ENCODE results near the gene FNBP1. TPM values are rescaled to one million over a fixed set of nuclear protein-coding genes. Genes with fewer than 3 reads are reported as not detected.
"Not testable (repeated sequence)": the region's sequence is repeated elsewhere in the genome, so short reads cannot be mapped to it uniquely, and the experiment has no call there.

Gene FNBP1
- total RNA-seq, 1 experiment from 2014 or later: 53.6 TPM

- DNase-seq (ENCODE audit: low read depth, low spot score): no peak
- in situ Hi-C loops (cut with HindIII; ENCODE audit: low pct_unique_long_range_greater_than_20kb, low sequenced_read_pairs): no loop called here
- ChIA-PET CTCF (no interaction called here), POLR2A (no interaction called here)
- H3K4me3 ChIP-seq (ENCODE audit: low read depth in 2 of 2, low read length in 2 of 2): no peak overlapping the region
- no TSS peak for BruUV-seq (replicated peaks)
- no peak for TF ChIP-seq REST (IDR thresholded peaks at IDR 0.05; ENCODE audit: insufficient read depth in 1 of 2, low read depth in 2 of 2, low read length in 1 of 2)
- no peaks in the 10 kb centered on the region for H3K36me3 ChIP-seq (ENCODE audit: control insufficient read depth, insufficient read depth, low read length)
- H3K4me1 ChIP-seq (ENCODE audit: control insufficient read depth, insufficient read depth, low read length): no peaks in the 10 kb centered on the region
- H3K27me3 ChIP-seq (ENCODE audit: control insufficient read depth, insufficient read depth, low read length): no peaks in the 10 kb centered on the region
- ATAC-seq: no peak
- intact Hi-C loops (cut with micrococcal nuclease; ENCODE audit: unreplicated experiment): no loop called here
- no peaks in the 10 kb centered on the region for H3K9me3 ChIP-seq (ENCODE audit: control insufficient read depth, insufficient read depth, low read depth, low read length)
- H3K27ac ChIP-seq (ENCODE audit: low read length): no peak overlapping the region
Measured at GRCh38 chr9:129987047-129987446, 55.9 kb downstream of the FNBP1 start.

GRCh38 chr9:129984589-129984988, 58.4 kb downstream of the FNBP1 start:
- ATAC-seq; BruUV-seq (replicated peaks); POLR2A ChIA-PET; H3K9me3 ChIP-seq (ENCODE audit: control insufficient read depth, insufficient read depth, low read depth, low read length); CTCF ChIA-PET; intact Hi-C loops (cut with micrococcal nuclease; ENCODE audit: unreplicated experiment); H3K27me3 ChIP-seq (ENCODE audit: control insufficient read depth, insufficient read depth, low read length); in situ Hi-C loops (cut with HindIII; ENCODE audit: low pct_unique_long_range_greater_than_20kb, low sequenced_read_pairs); H3K36me3 ChIP-seq (ENCODE audit: control insufficient read depth, insufficient read depth, low read length); H3K4me1 ChIP-seq (ENCODE audit: control insufficient read depth, insufficient read depth, low read length); H3K4me3 ChIP-seq (ENCODE audit: low read depth in 2 of 2, low read length in 2 of 2); H3K27ac ChIP-seq (ENCODE audit: low read length); DNase-seq (ENCODE audit: low read depth, low spot score): not testable (repeated sequence)

- Histone ChIP-seq H3K36me3 (ENCODE audit: control insufficient read depth, insufficient read depth, low read length) (no peaks in the 10 kb centered on the region), H3K27ac (ENCODE audit: low read length) (no peak overlapping the region), H3K4me1 (ENCODE audit: control insufficient read depth, insufficient read depth, low read length) (no peaks in the 10 kb centered on the region), H3K9me3 (ENCODE audit: control insufficient read depth, insufficient read depth, low read depth, low read length) (no peaks in the 10 kb centered on the region), H3K4me3 (ENCODE audit: low read depth in 2 of 2, low read length in 2 of 2) (no peak overlapping the region), H3K27me3 (ENCODE audit: control insufficient read depth, insufficient read depth, low read length) (no peaks in the 10 kb centered on the region)
- intact Hi-C loops (cut with micrococcal nuclease; ENCODE audit: unreplicated experiment): no loop called here
- in situ Hi-C loops (cut with HindIII; ENCODE audit: low pct_unique_long_range_greater_than_20kb, low sequenced_read_pairs): no loop called here
- ChIA-PET CTCF (no interaction called here), POLR2A (interaction anchor here (0.7 kb wide), 2 partner anchors 35 to 44 kb away, joined by 3 to 5 read pairs; no protein-coding TSS in a partner anchor)
- no peak for TF ChIP-seq REST (IDR thresholded peaks at IDR 0.05; ENCODE audit: insufficient read depth in 1 of 2, low read depth in 2 of 2, low read length in 1 of 2)
- TF ChIP-seq TCF7L2 (IDR thresholded peaks at IDR 0.05; ENCODE audit: low read depth, low read length): no peak
- DNase-seq (ENCODE audit: low read depth, low spot score) (no peak), ATAC-seq (no peak)
- no TSS peak for BruUV-seq (replicated peaks)
Measured at GRCh38 chr9:129983891-129984290, 59.1 kb downstream of the FNBP1 start.
